ENCODE data around the gene OTUD5. TPM values are rescaled to one million over a fixed set of nuclear protein-coding genes. Genes with fewer than 3 reads are reported as not detected.

The OTUD5 gene
- total and polyA plus RNA-seq, 2 experiments from 2014 or later = 47.8 to 56.6 TPM

GRCh38 chrX:48904626-48905025 is 52.8 kb downstream of the OTUD5 start:
- H3K27me3 ChIP-seq = no peaks in the 10 kb centered on the region
- no peaks in the 10 kb centered on the region for H3K4me1 ChIP-seq (ENCODE audit: low read depth)
- H3K4me3 ChIP-seq = no peak overlapping the region
- H3K9me3 ChIP-seq (ENCODE audit: low read depth) = no peaks in the 10 kb centered on the region
- H3K36me3 ChIP-seq = peaks cover 3% of the 10 kb centered on the region
- H3K27ac ChIP-seq = no peak overlapping the region
- DNase-seq (ENCODE audit: low read depth in 1 of 2, low spot score in 1 of 2) = no peak
- TF ChIP-seq, protein P1, sequence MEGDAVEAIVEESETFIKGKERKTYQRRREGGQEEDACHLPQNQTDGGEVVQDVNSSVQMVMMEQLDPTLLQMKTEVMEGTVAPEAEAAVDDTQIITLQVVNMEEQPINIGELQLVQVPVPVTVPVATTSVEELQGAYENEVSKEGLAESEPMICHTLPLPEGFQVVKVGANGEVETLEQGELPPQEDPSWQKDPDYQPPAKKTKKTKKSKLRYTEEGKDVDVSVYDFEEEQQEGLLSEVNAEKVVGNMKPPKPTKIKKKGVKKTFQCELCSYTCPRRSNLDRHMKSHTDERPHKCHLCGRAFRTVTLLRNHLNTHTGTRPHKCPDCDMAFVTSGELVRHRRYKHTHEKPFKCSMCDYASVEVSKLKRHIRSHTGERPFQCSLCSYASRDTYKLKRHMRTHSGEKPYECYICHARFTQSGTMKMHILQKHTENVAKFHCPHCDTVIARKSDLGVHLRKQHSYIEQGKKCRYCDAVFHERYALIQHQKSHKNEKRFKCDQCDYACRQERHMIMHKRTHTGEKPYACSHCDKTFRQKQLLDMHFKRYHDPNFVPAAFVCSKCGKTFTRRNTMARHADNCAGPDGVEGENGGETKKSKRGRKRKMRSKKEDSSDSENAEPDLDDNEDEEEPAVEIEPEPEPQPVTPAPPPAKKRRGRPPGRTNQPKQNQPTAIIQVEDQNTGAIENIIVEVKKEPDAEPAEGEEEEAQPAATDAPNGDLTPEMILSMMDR (IDR thresholded peaks at IDR 0.05; ENCODE audit: low read depth, low read length) = no peak

DNA sequence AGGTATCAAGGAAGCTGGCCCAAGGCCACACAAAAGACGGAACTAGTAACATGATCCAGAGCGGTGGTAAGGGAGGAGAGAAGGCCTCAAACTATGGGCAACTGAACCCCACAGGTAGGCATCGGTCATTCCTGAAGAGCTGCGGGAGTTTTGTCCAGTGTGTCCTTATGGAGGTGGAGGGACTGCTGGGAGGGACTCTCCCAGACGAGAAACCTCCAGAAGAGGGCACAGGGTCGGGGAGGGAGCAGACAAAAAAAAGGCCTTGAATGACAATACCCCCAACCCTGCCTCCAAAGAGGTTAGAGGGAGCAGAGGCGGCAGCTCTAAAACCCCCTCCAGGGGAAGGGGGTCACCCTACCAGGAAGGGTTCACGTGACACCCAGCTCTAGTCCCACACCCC is 53.2 kb downstream of the OTUD5 start:
- TF ChIP-seq, protein P1 (IDR thresholded peaks at IDR 0.05; ENCODE audit: low read depth, low read length) = no peak
- H3K27me3 ChIP-seq = no peaks in the 10 kb centered on the region
- no peaks in the 10 kb centered on the region for H3K9me3 ChIP-seq (ENCODE audit: low read depth)
- peaks cover 3% of the 10 kb centered on the region for H3K36me3 ChIP-seq
- no peak overlapping the region for H3K4me3 ChIP-seq
- DNase-seq (ENCODE audit: low read depth in 1 of 2, low spot score in 1 of 2) = no peak
- no peak overlapping the region for H3K27ac ChIP-seq
- no peaks in the 10 kb centered on the region for H3K4me1 ChIP-seq (ENCODE audit: low read depth)

DNA sequence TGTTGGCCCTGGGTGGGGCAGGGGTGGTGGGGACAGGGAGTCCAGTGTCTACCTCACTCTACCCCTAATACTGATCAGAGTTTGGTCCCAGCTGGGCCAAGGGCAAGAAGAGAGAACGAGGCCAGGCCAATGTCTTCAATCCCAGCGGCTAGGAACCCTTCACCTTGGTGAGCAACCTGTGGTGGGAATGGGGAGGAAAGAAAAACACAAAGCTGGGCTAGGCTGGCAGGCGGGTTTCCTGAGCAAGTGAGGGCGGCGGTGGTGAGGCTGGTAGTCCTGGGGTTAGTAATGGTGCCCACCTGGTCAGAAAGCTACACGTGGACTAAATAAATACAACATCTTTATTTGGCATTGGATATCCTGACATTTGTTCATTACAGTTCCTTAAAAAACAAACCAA is 54.1 kb downstream of the OTUD5 start:
- Histone ChIP-seq H3K27me3 (no peaks in the 10 kb centered on the region), H3K36me3 (peaks cover 3% of the 10 kb centered on the region), H3K4me1 (ENCODE audit: low read depth) (no peaks in the 10 kb centered on the region), H3K4me3 (no peak overlapping the region), H3K9me3 (ENCODE audit: low read depth) (no peaks in the 10 kb centered on the region), H3K27ac (no peak overlapping the region)
- no peak for DNase-seq (ENCODE audit: low read depth in 1 of 2, low spot score in 1 of 2)
- TF ChIP-seq, protein P1 (IDR thresholded peaks at IDR 0.05; ENCODE audit: low read depth, low read length) = no peak

DNA sequence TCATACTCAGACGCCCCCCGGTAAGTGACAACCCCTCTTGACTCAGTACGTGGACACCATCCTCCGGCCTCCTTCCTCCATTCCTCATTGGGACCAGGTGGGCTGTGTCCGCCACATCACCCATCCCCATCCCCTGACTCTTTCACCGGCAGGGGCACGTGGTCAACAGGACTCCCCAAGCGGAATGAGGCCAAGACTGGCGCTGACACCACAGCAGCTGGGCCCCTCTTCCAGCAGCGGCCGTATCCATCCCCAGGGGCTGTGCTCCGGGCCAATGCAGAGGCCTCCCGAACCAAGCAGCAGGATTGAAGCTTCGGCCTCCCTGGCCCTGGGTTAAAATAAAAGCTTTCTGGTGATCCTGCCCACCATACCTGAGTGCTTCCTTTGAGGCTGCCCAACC is 54.6 kb downstream of the OTUD5 start:
- TF ChIP-seq, protein P1 (IDR thresholded peaks at IDR 0.05; ENCODE audit: low read depth, low read length) = no peak
- peaks cover 3% of the 10 kb centered on the region for H3K36me3 ChIP-seq
- H3K4me1 ChIP-seq (ENCODE audit: low read depth) = no peaks in the 10 kb centered on the region
- no peak overlapping the region for H3K4me3 ChIP-seq
- no peaks in the 10 kb centered on the region for H3K9me3 ChIP-seq (ENCODE audit: low read depth)
- no peaks in the 10 kb centered on the region for H3K27me3 ChIP-seq
- H3K27ac ChIP-seq = no peak overlapping the region
- DNase-seq (ENCODE audit: low read depth in 1 of 2, low spot score in 1 of 2) = no peak

GRCh38 chrX:48902135-48902534 is 55.3 kb downstream of the OTUD5 start:
- Histone ChIP-seq H3K9me3 (ENCODE audit: low read depth) (no peaks in the 10 kb centered on the region), H3K27me3 (no peaks in the 10 kb centered on the region), H3K4me3 (no peak overlapping the region), H3K4me1 (ENCODE audit: low read depth) (no peaks in the 10 kb centered on the region), H3K27ac (no peak overlapping the region), H3K36me3 (peaks cover 3% of the 10 kb centered on the region)
- TF ChIP-seq, protein P1 (IDR thresholded peaks at IDR 0.05; ENCODE audit: low read depth, low read length) = no peak
- no peak for DNase-seq (ENCODE audit: low read depth in 1 of 2, low spot score in 1 of 2)

- DNase-seq (ENCODE audit: low read depth in 1 of 2, low spot score in 1 of 2) = no peak
- Histone ChIP-seq H3K4me3 (no peak overlapping the region), H3K27me3 (no peaks in the 10 kb centered on the region), H3K9me3 (ENCODE audit: low read depth) (no peaks in the 10 kb centered on the region), H3K36me3 (peaks cover 3% of the 10 kb centered on the region), H3K4me1 (ENCODE audit: low read depth) (no peaks in the 10 kb centered on the region), H3K27ac (no peak overlapping the region)
- TF ChIP-seq, protein P1 (IDR thresholded peaks at IDR 0.05; ENCODE audit: low read depth, low read length) = no peak
Observed at GRCh38 chrX:48901069-48901468, 56.3 kb downstream of the OTUD5 start.
